MM.1S (cell line): ENCODE data around the gene SHANK1.

ENCODE experiments used
- CTCF ChIP-seq: fragments of 300-600 bp; sonication (generic); IDR thresholded peaks from 2 replicates; pipeline ENCODE4 v1.5.1; 2016; ENCODE audit warnings: antibody characterized with exemption, low read length, mixed read lengths
- EZH2 ChIP-seq: fragments of 300-600 bp; sonication (generic); optimal IDR thresholded peaks from 2 replicates; pipeline ENCODE3; 2017; ENCODE audit warnings: low read depth, mild to moderate bottlenecking, antibody characterized with exemption, low read length, mixed read lengths

GRCh38 chr19:50753879-50754278 is 34.3 kb upstream of the SHANK1 start:
- TF ChIP-seq CTCF (no peak), EZH2 (no peak)
